ENCODE measurements around the gene TCL1B. TPM values are rescaled to one million over a fixed set of nuclear protein-coding genes. Genes with fewer than 3 reads are reported as not detected.

The TCL1B gene
- total RNA-seq, 1 experiment from 2014 or later = 3.6 TPM

DNA sequence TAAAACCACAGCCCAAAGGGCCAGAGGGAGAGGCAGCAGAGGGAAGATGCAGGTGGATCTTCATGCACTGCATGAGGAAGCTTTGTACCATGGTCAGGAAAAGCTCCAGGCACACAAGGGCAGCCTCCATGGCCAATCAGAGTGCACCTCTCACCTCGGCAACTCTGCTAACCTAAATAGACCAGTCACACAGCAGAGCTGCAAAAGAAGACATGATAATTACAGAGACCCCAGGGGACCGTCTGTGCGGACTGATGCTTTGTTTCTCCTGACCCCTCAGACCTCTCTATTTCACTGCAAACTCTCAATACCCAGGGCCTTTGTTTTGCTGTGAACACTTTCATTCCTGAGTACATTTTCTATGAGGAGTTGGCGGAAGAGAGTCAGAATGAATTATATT, 10.7 kb upstream of the TCL1B start:
- H2BK12ac ChIP-seq (ENCODE audit: insufficient read length, low read depth, low read length) = no peak overlapping the region
- H3K79me2 ChIP-seq (ENCODE audit: insufficient read depth, low read length) = no peaks in the 10 kb centered on the region
- peaks cover 2 to 16% (median 9%) of the 10 kb centered on the region in 3 experiments; a peak in 4 of 7 replicates for H3K36me3 Mint-ChIP-seq (ENCODE audit: insufficient read depth in 1 of 3, low read depth in 3 of 3)
- H3K27me3 Mint-ChIP-seq (ENCODE audit: low read depth) = peaks cover 72% of the 10 kb centered on the region
- no peak for DNase-seq
- no peak overlapping the region for H2AFZ ChIP-seq (ENCODE audit: low read length)
- H3K4me3 Mint-ChIP-seq = no peak overlapping the region
- no peaks in the 10 kb centered on the region for H3K27me3 ChIP-seq (ENCODE audit: insufficient read depth, low read length)
- no peak overlapping the region for H3K23ac ChIP-seq (ENCODE audit: insufficient read length, low read depth, low read length)
- H3K18ac ChIP-seq (ENCODE audit: insufficient read length, low read depth, low read length) = no peak overlapping the region
- H3K27ac Mint-ChIP-seq = no peak overlapping the region
- no peak overlapping the region for H2BK20ac ChIP-seq (ENCODE audit: low read depth, low read length, poor library complexity, severe bottlenecking)
- H3K56ac ChIP-seq (ENCODE audit: insufficient read length, low read depth, low read length) = no peak overlapping the region
- no peak overlapping the region for H2AK5ac ChIP-seq (ENCODE audit: insufficient read length, low read length)
- peaks cover 19 to 28% of the 10 kb centered on the region in 2 experiments for H3K4me1 Mint-ChIP-seq
- no peak overlapping the region for H4K8ac ChIP-seq (replicated peaks; ENCODE audit: insufficient read length, low read depth, low read length)
- H3K27ac ChIP-seq (ENCODE audit: insufficient read length, low read depth, low read length) = no peak overlapping the region
- H3K4me2 ChIP-seq (ENCODE audit: insufficient read depth, insufficient read length, low read length) = no peak overlapping the region
- H4K91ac ChIP-seq (ENCODE audit: insufficient read length, low read depth, low read length) = no peak overlapping the region
- no peak overlapping the region for H3T11ph ChIP-seq (ENCODE audit: low read length)
- H2BK15ac ChIP-seq (ENCODE audit: low read depth, low read length) = no peak overlapping the region
- no peak overlapping the region for H3K4ac ChIP-seq (ENCODE audit: low read depth, low read length)
- H3K9me3 ChIP-seq (ENCODE audit: control insufficient read depth, low read depth, low read length) = no peaks in the 10 kb centered on the region
- H3K9ac ChIP-seq (ENCODE audit: extremely low read depth, insufficient read length, low read length) = no peak overlapping the region
- no peak overlapping the region for H3K14ac ChIP-seq (ENCODE audit: insufficient read depth, low read length)
- WGBS (ENCODE audit: extremely low coverage, insufficient read length, low lambda C conversion rate) = no CpG with 5 or more reads among the region's 4 CpGs
- TF ChIP-seq, protein P1, sequence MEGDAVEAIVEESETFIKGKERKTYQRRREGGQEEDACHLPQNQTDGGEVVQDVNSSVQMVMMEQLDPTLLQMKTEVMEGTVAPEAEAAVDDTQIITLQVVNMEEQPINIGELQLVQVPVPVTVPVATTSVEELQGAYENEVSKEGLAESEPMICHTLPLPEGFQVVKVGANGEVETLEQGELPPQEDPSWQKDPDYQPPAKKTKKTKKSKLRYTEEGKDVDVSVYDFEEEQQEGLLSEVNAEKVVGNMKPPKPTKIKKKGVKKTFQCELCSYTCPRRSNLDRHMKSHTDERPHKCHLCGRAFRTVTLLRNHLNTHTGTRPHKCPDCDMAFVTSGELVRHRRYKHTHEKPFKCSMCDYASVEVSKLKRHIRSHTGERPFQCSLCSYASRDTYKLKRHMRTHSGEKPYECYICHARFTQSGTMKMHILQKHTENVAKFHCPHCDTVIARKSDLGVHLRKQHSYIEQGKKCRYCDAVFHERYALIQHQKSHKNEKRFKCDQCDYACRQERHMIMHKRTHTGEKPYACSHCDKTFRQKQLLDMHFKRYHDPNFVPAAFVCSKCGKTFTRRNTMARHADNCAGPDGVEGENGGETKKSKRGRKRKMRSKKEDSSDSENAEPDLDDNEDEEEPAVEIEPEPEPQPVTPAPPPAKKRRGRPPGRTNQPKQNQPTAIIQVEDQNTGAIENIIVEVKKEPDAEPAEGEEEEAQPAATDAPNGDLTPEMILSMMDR (conservative IDR thresholded peaks at IDR 0.05) = no peak
- H3K79me1 ChIP-seq (ENCODE audit: insufficient read depth, low read depth, low read length, poor library complexity, severe bottlenecking) = no peaks in the 10 kb centered on the region
- no peaks in the 10 kb centered on the region for H4K20me1 ChIP-seq (ENCODE audit: control insufficient read depth, insufficient read depth, insufficient read length)
- H3K4me1 ChIP-seq (ENCODE audit: insufficient read depth, low read length) = peaks cover 4% of the 10 kb centered on the region
- H2BK5ac ChIP-seq (ENCODE audit: insufficient read length, low read length) = no peak overlapping the region
- peaks cover 9 to 11% of the 10 kb centered on the region in 2 experiments; a peak in 4 of 5 replicates for H3K9me3 Mint-ChIP-seq
- H4K5ac ChIP-seq (ENCODE audit: insufficient read length, low read depth, low read length) = no peak overlapping the region
- H2BK120ac ChIP-seq (ENCODE audit: low read depth, low read length, poor library complexity, severe bottlenecking) = no peak overlapping the region
- no peaks in the 10 kb centered on the region for H3K23me2 ChIP-seq (ENCODE audit: insufficient read length, low read depth, low read length, poor library complexity, severe bottlenecking)
